H1 (cell line): ENCODE measurements around the gene PLXDC2. TPM values are rescaled to one million over a fixed set of nuclear protein-coding genes. Genes with fewer than 3 reads are reported as not detected.

ENCODE experiments used
- EGR1 ChIP-seq: IDR thresholded peaks from 2 replicates; pipeline ENCODE4 v1.6.1; 2011; ENCODE audit warnings: low read depth, low read length, borderline replicate concordance
- POU5F1 ChIP-seq: IDR thresholded peaks from 2 replicates; pipeline ENCODE4 v1.6.1; 2011; ENCODE audit warnings: low read depth, mild to moderate bottlenecking, low read length, moderate library complexity
- RAD21 ChIP-seq, 2 experiments: IDR thresholded peaks in 1 of 2; conservative IDR thresholded peaks in 1 of 2; 2 replicates each; pipeline ENCODE4 v1.6.1; 2011; ENCODE audit warnings: low read depth in 2 of 2, low read length in 2 of 2, improper control_type of control experiment in 1 of 2, inconsistent platforms in 1 of 2, mild to moderate bottlenecking in 1 of 2, moderate library complexity in 1 of 2
- SP4 ChIP-seq: IDR thresholded peaks from 2 replicates; pipeline ENCODE4 v1.6.1; 2012; ENCODE audit warnings: low read length, inconsistent platforms
- polyA plus RNA-seq, 7 experiments: library from polyadenylated mRNA; depleted of rRNA in 3 of 7; stranded (reverse) in 5 of 7; unstranded in 2 of 7; fragments of >200 nt in 5 of 7; fragments of 200-250 nt in 2 of 7; gene quantifications; 1 replicate in 5 of 7; 2 replicates in 1 of 7; 4 replicates in 1 of 7; pipeline versions ENCODE4 v1.2.1 to v1.2.3, GENCODE V29; 2011 to 2013; ENCODE audit warnings: missing spikeins in 2 of 7, mixed read lengths in 2 of 7
- total RNA-seq: library from RNA; stranded (reverse); fragmentation: NEBNext Ultra II Directional; extraction: Animal tissue kit (Norgen Biotek cat#: 25700); gene quantifications from 2 replicates; pipeline ENCODE4 v1.2.1, GENCODE V29; 2021
- TF ChIP-seq, protein P1 (sequence below), 3 experiments: IDR thresholded peaks; 1 replicate in 2 of 3; 2 replicates in 1 of 3; pipeline versions ENCODE4 v1.5.1 to v1.6.1; 2011; ENCODE audit warnings: low read length in 3 of 3, mild to moderate bottlenecking in 3 of 3, inconsistent platforms in 2 of 3, low read depth in 1 of 3, moderate library complexity in 1 of 3; ENCODE audit not compliant: insufficient read depth in 1 of 3; ENCODE audit errors: control extremely low read depth in 1 of 3

The PLXDC2 gene
- total and polyA plus RNA-seq, 2 of the 8 experiments (the other 6 are each of a cell fraction or from before 2014, with no cell fraction given) = 23.0 to 40.5 TPM

GRCh38 chr10:20144268-20144667 lies 328.0 kb downstream of the PLXDC2 start (continued):
- TF ChIP-seq, protein P1, sequence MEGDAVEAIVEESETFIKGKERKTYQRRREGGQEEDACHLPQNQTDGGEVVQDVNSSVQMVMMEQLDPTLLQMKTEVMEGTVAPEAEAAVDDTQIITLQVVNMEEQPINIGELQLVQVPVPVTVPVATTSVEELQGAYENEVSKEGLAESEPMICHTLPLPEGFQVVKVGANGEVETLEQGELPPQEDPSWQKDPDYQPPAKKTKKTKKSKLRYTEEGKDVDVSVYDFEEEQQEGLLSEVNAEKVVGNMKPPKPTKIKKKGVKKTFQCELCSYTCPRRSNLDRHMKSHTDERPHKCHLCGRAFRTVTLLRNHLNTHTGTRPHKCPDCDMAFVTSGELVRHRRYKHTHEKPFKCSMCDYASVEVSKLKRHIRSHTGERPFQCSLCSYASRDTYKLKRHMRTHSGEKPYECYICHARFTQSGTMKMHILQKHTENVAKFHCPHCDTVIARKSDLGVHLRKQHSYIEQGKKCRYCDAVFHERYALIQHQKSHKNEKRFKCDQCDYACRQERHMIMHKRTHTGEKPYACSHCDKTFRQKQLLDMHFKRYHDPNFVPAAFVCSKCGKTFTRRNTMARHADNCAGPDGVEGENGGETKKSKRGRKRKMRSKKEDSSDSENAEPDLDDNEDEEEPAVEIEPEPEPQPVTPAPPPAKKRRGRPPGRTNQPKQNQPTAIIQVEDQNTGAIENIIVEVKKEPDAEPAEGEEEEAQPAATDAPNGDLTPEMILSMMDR (IDR thresholded peaks at IDR 0.05; ENCODE audit: control extremely low read depth in 1 of 3, insufficient read depth in 1 of 3, low read depth in 1 of 3, low read length in 3 of 3) = no peak
- TF ChIP-seq EGR1 (no peak), RAD21 (IDR thresholded peaks at IDR 0.05 in 1 of 2, conservative IDR thresholded peaks at IDR 0.05 in 1 of 2; ENCODE audit: low read depth in 2 of 2, low read length in 2 of 2) (no peak), SP4 (no peak), POU5F1 (no peak)
- TF ChIP-seq, all 59 proteins: peak for 0
